Osteoblast (primary cell): Measurements from ENCODE around the gene LZTR1. TPM values are rescaled to one million over a fixed set of nuclear protein-coding genes. Genes with fewer than 3 reads are reported as not detected.
A peak's percentile ranks its signal among the peaks of the same experiment; 100 is the strongest.

Experiments used
- DNase-seq: peaks from one replicate; pipeline ENCODE4 v3.0.0; 2011; ENCODE audit warnings: low spot score, mixed read lengths; ENCODE audit not compliant: insufficient read length; ENCODE audit errors: missing footprints
- H2AFZ ChIP-seq: 2 replicates; pipeline ENCODE4 v1.6.0; 2011; ENCODE audit warnings: mild to moderate bottlenecking, low read length
- H3K27ac ChIP-seq: 2 replicates; pipeline ENCODE4 v1.5.1; 2011; ENCODE audit warnings: mild to moderate bottlenecking, low read depth, low read length, moderate library complexity
- H3K27me3 ChIP-seq: 2 replicates; pipeline ENCODE4 v1.6.0; 2012; ENCODE audit warnings: mild to moderate bottlenecking, control low read depth, inconsistent platforms, low read length, moderate library complexity; ENCODE audit not compliant: insufficient read depth
- H3K36me3 ChIP-seq: 2 replicates; pipeline ENCODE4 v1.5.1; 2011; ENCODE audit warnings: mild to moderate bottlenecking, low read length, control low read depth, moderate library complexity; ENCODE audit not compliant: insufficient read depth
- H3K4me1 ChIP-seq: 2 replicates; pipeline ENCODE4 v1.5.1; 2011; ENCODE audit warnings: mild to moderate bottlenecking, low read length, control low read depth, moderate library complexity; ENCODE audit not compliant: insufficient read depth
- H3K4me2 ChIP-seq: 2 replicates; pipeline ENCODE4 v1.6.0; 2011; ENCODE audit warnings: mild to moderate bottlenecking, low read length; ENCODE audit not compliant: insufficient read depth
- H3K4me3 ChIP-seq: fragments of 200-600 bp; sonication (generic); 3 replicates; pipeline ENCODE4 v1.5.1; 2012; ENCODE audit warnings: mild to moderate bottlenecking, low read length, inconsistent platforms; ENCODE audit not compliant: insufficient read depth
- H3K79me2 ChIP-seq: 2 replicates; pipeline ENCODE4 v1.6.0; 2012; ENCODE audit warnings: mild to moderate bottlenecking, low read length, control low read depth, inconsistent platforms; ENCODE audit not compliant: insufficient read depth
- H3K9me3 ChIP-seq: 2 replicates; pipeline ENCODE4 v1.5.1; 2011; ENCODE audit warnings: low read depth, low read length, control low read depth
- H4K20me1 ChIP-seq: 2 replicates; pipeline ENCODE4 v1.6.0; 2012; ENCODE audit warnings: mild to moderate bottlenecking, low read length, control low read depth; ENCODE audit not compliant: insufficient read depth
- CTCF ChIP-seq: IDR thresholded peaks from 2 replicates; pipeline ENCODE4 v1.5.1; 2011; ENCODE audit warnings: mild to moderate bottlenecking, low read depth, low read length, moderate library complexity; ENCODE audit errors: extremely low read depth
- total RNA-seq: library from RNA; depleted of rRNA; stranded (reverse); fragments of >200 nt; gene quantifications from 2 replicates; pipeline ENCODE4 v1.2.3, GENCODE V29; 2012

The LZTR1 gene
- total RNA-seq, 1 donor, result 56.8 TPM

DNA sequence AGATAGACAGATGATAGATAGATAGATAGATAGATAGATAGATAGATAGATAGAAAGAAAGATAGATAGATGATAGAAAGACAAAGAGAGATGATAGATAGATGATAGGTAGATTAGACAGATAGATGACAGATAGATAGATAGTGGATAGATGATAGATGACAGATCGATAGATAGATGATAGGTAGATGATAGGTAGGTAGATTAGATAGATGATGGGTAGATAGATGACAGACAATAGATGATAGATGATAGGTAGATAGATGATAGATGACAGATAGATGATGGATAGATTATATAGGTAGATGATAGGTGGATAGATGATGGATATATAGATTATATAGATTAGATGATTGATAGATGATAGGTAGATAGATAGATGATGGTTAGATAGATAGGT, 4.3 kb downstream of the LZTR1 start:
- H3K4me3 ChIP-seq, result no peak overlapping the region
- TF ChIP-seq CTCF, result no peak

GRCh38 chr22:20987375-20987774, 5.3 kb downstream of the LZTR1 start:
- Histone ChIP-seq H2AFZ (no peak overlapping the region), H4K20me1 (peaks cover 6% of the 10 kb centered on the region), H3K4me1 (peaks cover 13% of the 10 kb centered on the region), H3K27ac (no peak overlapping the region), H3K4me2 (no peak overlapping the region), H3K79me2 (peaks cover 29% of the 10 kb centered on the region), H3K27me3 (no peaks in the 10 kb centered on the region), H3K4me3 (no peak overlapping the region), H3K36me3 (peaks cover 53% of the 10 kb centered on the region), H3K9me3 (no peaks in the 10 kb centered on the region)
- DNase-seq, result no peak
- no peak for TF ChIP-seq CTCF

More for the DNA sequence above, 4.3 kb downstream of the LZTR1 start:
- Histone ChIP-seq H3K4me1 (peaks cover 17% of the 10 kb centered on the region), H3K27me3 (no peaks in the 10 kb centered on the region), H2AFZ (no peak overlapping the region), H3K79me2 (peaks cover 34% of the 10 kb centered on the region), H3K9me3 (no peaks in the 10 kb centered on the region), H3K36me3 (peaks cover 44% of the 10 kb centered on the region), H3K4me2 (no peak overlapping the region), H4K20me1 (peaks cover 6% of the 10 kb centered on the region), H3K27ac (no peak overlapping the region)
- no peak for DNase-seq

GRCh38 chr22:20988573-20989322, 6.7 kb downstream of the LZTR1 start:
- Histone ChIP-seq H2AFZ (no peak overlapping the region), H4K20me1 (peaks cover 6% of the 10 kb centered on the region), H3K27ac (no peak overlapping the region), H3K36me3 (peaks cover 59% of the 10 kb centered on the region), H3K4me1 (peaks cover 1% of the 10 kb centered on the region), H3K79me2 (peaks cover 15% of the 10 kb centered on the region), H3K27me3 (no peaks in the 10 kb centered on the region), H3K4me2 (no peak overlapping the region), H3K4me3 (no peak overlapping the region), H3K9me3 (no peaks in the 10 kb centered on the region)
- no peak for TF ChIP-seq CTCF
- DNase-seq, result no peak

DNA sequence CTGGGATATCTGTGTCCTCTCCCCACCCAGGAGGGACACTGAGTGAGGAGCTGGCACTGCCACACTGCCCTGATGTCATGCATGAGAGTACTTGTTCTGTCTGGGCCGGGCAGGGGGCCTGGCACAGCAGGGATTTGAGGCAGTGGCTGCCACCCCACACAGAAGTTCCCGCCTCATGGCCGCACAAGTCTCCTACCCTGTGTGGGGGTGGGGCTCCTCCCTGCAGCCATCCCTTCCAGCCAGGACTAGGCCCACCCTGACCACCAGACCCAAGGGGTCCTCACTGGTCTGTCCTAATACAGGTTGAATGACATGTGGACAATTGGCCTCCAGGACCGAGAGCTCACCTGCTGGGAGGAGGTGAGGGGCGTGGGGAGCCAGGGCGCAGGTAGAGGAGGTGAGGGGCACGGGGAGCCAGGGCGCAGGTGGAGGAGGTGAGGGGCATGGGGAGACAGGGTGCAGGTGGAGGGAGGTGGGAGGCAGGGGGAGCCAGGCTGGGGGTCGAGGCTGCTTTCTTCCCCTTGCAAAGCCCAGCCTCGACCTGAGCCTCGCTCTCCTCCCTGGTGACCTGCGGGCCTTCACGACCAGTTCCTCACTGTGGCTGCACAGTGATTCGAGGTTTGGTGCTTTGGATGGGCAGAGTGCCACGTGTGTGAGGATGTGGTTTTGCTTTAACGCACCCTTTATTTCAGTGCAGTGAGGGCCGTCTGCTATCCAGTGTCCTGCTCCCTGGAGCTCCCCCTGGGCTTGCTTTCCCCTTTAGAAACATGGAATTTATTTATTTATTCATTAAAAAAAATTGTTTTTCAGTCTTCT, 7.4 kb downstream of the LZTR1 start:
- Histone ChIP-seq H3K9me3 (no peaks in the 10 kb centered on the region), H3K36me3 (peaks cover 55% of the 10 kb centered on the region), H2AFZ (no peak overlapping the region)

More for the DNA sequence above, 7.4 kb downstream of the LZTR1 start:
- peak; percentile 89 for DNase-seq
- Histone ChIP-seq H4K20me1 (peaks cover 6% of the 10 kb centered on the region), H3K4me2 (no peak overlapping the region), H3K4me1 (no peaks in the 10 kb centered on the region), H3K27ac (no peak overlapping the region), H3K79me2 (peaks cover 7% of the 10 kb centered on the region), H3K27me3 (no peaks in the 10 kb centered on the region), H3K4me3 (no peak overlapping the region)
- TF ChIP-seq CTCF, result no peak
